Astrocyte (in vitro differentiated cells and primary cell): Measurements from ENCODE around the gene MTCH2.
"Not testable (repeated sequence)": the region's sequence is repeated elsewhere in the genome, so short reads cannot be mapped to it uniquely, and the experiment has no call there.

Source experiments
- EZH2 ChIP-seq: IDR thresholded peaks from 2 replicates; pipeline ENCODE4 v1.6.1; 2012; ENCODE audit warnings: mild to moderate bottlenecking, low read length, inconsistent platforms; ENCODE audit not compliant: insufficient read depth
- TF ChIP-seq, protein P1 (sequence below): IDR thresholded peaks from 2 replicates; pipeline ENCODE4 v1.5.1; 2011; ENCODE audit warnings: low read depth, mild to moderate bottlenecking, inconsistent platforms, low read length, moderate library complexity; ENCODE audit not compliant: insufficient read depth

GRCh38 chr11:47686704-47687103 lies 44.3 kb upstream of the MTCH2 start:
- TF ChIP-seq, protein P1, sequence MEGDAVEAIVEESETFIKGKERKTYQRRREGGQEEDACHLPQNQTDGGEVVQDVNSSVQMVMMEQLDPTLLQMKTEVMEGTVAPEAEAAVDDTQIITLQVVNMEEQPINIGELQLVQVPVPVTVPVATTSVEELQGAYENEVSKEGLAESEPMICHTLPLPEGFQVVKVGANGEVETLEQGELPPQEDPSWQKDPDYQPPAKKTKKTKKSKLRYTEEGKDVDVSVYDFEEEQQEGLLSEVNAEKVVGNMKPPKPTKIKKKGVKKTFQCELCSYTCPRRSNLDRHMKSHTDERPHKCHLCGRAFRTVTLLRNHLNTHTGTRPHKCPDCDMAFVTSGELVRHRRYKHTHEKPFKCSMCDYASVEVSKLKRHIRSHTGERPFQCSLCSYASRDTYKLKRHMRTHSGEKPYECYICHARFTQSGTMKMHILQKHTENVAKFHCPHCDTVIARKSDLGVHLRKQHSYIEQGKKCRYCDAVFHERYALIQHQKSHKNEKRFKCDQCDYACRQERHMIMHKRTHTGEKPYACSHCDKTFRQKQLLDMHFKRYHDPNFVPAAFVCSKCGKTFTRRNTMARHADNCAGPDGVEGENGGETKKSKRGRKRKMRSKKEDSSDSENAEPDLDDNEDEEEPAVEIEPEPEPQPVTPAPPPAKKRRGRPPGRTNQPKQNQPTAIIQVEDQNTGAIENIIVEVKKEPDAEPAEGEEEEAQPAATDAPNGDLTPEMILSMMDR, result not testable (repeated sequence)
- TF ChIP-seq EZH2, result not testable (repeated sequence)
